Measurements from ENCODE around the gene SNX30.

SNX30 gene

DNA sequence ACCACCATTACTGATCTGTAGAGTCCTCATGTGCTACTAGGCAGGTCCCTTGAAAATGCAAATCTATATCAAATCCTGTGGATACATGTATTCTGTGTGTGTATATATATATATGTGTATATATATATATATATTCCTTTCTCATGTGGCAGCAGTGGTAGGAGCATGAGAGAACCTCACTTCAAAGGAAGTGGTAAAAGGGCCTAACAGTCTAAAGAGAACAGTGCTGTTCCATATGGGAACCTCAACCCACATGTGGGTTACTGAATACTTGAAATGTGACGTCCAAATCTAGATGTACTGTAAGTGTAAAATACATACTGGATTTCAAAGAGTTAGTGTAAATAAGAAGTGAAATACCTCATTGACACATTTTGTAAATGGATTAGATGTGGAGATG, 134.8 kb downstream of the SNX30 start:
- no peak for TF ChIP-seq CTCF (IDR thresholded peaks at IDR 0.05; ENCODE audit: extremely low read depth, missing control alignments)

GRCh38 chr9:112886351-112886750, 135.8 kb downstream of the SNX30 start:
- DNase-seq (ENCODE audit: low spot score): no peak
- TF ChIP-seq CTCF (IDR thresholded peaks at IDR 0.05; ENCODE audit: extremely low read depth, missing control alignments): no peak

More for the DNA sequence above, 134.8 kb downstream of the SNX30 start:
- no peak for DNase-seq (ENCODE audit: low spot score)

DNA sequence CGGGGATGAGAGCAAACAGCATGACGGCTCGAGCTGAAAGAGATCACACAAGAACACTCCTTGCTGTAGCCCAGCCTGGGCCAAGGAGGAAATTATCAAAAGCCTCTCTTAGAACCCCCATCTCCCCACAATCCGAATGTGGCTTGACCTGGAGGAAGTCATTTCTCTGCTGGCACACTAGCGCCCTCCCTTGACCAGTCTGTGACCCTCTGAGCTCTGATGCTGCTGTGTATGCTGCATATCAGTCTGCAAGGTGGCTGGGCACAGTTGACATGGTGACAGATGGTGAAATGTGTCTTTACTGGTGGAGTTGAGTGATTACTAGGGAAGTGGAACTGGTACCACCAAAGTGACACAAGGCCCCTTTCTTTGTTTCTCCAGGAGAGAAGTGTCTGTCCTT, 136.8 kb downstream of the SNX30 start:
- DNase-seq (ENCODE audit: low spot score): no peak

DNA sequence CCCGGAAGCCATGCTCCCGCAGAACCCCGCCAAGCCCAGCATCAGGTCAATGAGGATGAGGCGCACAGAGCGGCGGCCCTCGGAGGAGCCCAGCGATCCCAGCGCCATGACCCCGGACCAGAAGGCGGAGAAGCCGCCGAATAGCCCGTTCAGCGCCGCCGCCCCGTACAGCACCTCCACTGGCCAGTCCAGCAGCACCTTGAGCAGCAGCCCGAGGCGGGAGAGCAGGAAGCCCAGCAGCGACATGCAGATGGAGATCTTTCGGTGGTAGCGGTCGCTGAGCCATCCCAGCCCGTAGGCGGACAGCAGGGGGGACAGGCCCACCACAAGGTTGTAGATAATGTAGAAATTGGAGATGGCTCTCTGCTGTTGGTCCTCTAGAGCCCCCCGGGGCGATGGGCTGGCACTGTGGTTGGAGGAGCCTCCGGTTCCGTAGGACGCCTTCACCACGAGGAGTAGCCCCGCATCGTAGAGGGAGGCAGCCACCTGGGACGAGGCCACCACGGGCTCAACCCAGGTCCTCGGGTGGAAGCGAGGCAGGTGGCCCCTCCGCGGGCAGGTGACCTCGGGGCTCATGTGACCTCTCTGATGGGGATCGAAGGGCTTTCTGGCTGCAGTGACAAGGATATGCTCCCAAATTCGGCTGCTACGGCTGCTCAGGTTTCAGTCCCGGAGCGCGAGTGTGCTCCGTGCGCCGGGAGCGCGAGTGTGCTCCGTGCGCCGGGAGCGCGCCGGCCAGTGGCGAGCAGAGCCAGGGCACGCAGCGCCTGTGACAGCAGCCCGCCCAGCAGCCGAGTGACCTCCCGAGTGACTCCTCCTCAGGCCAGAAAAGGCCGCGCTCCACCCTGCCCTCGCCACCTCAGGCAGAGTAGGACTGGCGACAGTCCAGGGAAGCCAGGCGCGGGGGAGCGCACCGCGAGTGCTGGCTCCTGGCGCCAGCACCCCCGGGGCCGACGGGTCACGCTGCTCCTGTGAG, 139.8 kb downstream of the SNX30 start, which contains the start of gene SLC46A2:
SLC46A2 (minus strand) TSS at position 771 of the 976 bp plus-strand sequence; CDS start at position 576, 195 bp downstream.
- no peak for TF ChIP-seq CTCF (IDR thresholded peaks at IDR 0.05; ENCODE audit: extremely low read depth, missing control alignments)
- DNase-seq (ENCODE audit: low spot score): no peak

More for the DNA sequence above, 136.8 kb downstream of the SNX30 start:
- TF ChIP-seq CTCF (IDR thresholded peaks at IDR 0.05; ENCODE audit: extremely low read depth, missing control alignments): no peak

DNA sequence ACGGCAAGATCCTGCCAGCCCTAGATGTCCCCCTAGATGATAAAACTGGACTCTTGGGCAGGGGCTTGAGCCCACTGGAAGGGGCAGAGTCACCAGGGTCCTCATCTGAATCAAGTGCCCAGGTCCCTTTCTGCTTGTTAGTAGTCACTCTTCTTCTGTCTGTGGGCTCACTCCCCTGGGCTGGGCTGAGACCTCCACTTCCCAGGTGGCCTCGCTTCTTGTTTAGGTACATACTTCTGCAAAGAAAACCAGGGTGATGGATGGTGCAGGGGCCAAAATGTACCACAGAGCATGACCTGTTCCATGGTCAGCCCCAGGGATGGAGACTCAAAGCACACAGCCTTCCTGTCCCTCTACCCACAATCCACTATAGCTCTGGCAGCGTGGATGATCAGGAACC, 141.0 kb downstream of the SNX30 start:
- no peak for TF ChIP-seq CTCF (IDR thresholded peaks at IDR 0.05; ENCODE audit: extremely low read depth, missing control alignments)
- DNase-seq (ENCODE audit: low spot score): no peak

- DNase-seq (ENCODE audit: low spot score): no peak
- TF ChIP-seq CTCF (IDR thresholded peaks at IDR 0.05; ENCODE audit: extremely low read depth, missing control alignments): no peak
Measured at GRCh38 chr9:112892981-112893380, 142.4 kb downstream of the SNX30 start.

GRCh38 chr9:112894041-112894440, 143.5 kb downstream of the SNX30 start:
- no peak for TF ChIP-seq CTCF (IDR thresholded peaks at IDR 0.05; ENCODE audit: extremely low read depth, missing control alignments)
- no peak for DNase-seq (ENCODE audit: low spot score)
